ENCODE measurements around the gene AANAT.

DNA sequence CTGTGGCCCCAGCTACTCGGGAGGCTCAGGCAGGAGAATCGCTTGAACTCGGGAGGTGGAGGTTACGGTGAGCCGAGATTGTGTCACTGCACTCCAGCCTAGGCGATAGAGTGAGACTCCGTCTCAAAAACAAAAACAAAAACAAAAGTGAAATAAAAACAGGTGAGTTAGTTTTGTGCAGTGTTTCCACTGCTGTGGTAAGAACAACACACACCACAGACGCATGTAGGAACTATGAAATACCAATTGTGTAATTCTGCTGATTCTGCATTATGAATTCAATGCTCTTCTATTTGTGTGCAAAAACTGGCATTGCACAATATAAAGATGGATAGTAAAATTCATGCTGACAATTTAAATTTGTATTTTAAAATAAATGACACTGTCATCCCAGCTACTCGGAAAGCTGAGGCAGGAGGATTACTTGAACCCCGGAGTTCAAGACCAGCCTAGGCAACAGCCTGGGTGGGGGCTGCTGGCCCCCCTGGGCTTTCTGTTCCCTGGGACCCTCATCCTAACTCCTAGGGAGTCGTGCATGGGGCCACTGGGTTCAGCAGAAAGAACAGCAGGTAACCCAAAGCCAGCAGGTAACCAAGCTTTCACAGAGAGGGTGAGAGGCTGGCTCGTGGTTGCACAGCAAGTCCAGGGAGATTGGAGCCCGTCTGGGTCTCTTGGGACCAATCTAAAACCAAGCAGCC is 44.4 kb downstream of the AANAT start:
- TF ChIP-seq GLIS3 (CRISPR knock-in tag; IDR thresholded peaks at IDR 0.05): no peak
- TF ChIP-seq RARB (CRISPR knock-in tag; IDR thresholded peaks at IDR 0.05): no peak
- TF ChIP-seq, protein P1, sequence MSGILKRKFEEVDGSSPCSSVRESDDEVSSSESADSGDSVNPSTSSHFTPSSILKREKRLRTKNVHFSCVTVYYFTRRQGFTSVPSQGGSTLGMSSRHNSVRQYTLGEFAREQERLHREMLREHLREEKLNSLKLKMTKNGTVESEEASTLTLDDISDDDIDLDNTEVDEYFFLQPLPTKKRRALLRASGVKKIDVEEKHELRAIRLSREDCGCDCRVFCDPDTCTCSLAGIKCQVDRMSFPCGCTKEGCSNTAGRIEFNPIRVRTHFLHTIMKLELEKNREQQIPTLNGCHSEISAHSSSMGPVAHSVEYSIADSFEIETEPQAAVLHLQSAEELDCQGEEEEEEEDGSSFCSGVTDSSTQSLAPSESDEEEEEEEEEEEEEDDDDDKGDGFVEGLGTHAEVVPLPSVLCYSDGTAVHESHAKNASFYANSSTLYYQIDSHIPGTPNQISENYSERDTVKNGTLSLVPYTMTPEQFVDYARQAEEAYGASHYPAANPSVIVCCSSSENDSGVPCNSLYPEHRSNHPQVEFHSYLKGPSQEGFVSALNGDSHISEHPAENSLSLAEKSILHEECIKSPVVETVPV (CRISPR knock-in tag; IDR thresholded peaks at IDR 0.05): no peak
- TF ChIP-seq, protein P2, sequence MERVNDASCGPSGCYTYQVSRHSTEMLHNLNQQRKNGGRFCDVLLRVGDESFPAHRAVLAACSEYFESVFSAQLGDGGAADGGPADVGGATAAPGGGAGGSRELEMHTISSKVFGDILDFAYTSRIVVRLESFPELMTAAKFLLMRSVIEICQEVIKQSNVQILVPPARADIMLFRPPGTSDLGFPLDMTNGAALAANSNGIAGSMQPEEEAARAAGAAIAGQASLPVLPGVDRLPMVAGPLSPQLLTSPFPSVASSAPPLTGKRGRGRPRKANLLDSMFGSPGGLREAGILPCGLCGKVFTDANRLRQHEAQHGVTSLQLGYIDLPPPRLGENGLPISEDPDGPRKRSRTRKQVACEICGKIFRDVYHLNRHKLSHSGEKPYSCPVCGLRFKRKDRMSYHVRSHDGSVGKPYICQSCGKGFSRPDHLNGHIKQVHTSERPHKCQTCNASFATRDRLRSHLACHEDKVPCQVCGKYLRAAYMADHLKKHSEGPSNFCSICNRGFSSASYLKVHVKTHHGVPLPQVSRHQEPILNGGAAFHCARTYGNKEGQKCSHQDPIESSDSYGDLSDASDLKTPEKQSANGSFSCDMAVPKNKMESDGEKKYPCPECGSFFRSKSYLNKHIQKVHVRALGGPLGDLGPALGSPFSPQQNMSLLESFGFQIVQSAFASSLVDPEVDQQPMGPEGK (CRISPR knock-in tag; IDR thresholded peaks at IDR 0.05; ENCODE audit: borderline replicate concordance): no peak
- TF ChIP-seq ZFP30 (CRISPR knock-in tag; IDR thresholded peaks at IDR 0.05): no peak
- TF ChIP-seq ARNTL (CRISPR knock-in tag; IDR thresholded peaks at IDR 0.05; ENCODE audit: borderline replicate concordance, low read depth): no peak
- no peak for TF ChIP-seq SNAI2 (CRISPR knock-in tag; IDR thresholded peaks at IDR 0.05)

Measured in SK-N-SH treated with all-trans-retinoic acid at 6 μM for 48 hours (cell line).